GM19023 (cell line): ENCODE results near the gene RUVBL1.

Experiments
- ATAC-seq: cut with Tn5 transposase; IDR thresholded peaks from one replicate; pipeline ENCODE4 v1.9.1; 2021; ENCODE audit warnings: mild to moderate bottlenecking, moderate library complexity; ENCODE audit not compliant: unreplicated experiment

Gene RUVBL1

DNA sequence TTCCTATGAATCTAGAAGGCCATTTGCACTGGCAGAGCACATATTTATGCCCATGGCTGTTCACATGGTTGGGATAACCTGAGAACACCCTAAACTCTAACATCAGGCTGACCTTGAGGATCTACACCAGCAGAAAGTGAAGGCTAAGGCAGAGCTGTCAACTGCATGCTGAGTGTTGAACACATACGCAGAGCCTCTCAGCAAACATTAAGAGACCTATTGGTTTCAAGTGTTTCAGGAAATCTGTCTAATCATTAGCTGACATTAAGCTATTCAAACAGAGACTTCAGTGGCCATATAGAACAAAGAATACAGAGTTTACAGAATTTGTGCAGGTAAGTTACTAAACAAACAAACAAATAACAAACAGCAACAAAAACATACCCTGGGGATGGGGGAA, 87.5 kb downstream of the RUVBL1 start:
- no peak for ATAC-seq

DNA sequence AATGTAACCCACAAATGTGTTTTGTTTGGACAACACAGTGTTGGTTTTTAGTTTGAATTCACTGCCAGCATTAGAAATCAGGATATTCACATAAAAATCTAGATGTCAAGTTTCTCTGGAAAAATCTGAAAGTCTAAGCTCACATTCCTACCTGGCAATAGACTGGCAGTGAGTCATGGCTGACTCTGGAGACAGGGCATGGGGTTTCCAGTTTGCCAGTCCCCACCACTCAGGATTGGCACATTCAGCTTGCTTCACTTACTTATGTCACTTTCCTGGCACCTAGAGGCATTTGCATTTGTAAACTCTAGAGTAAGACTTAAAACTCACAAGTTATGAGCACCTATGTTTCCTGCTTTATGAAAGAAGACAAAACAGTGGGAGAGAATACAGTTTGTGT, 90.5 kb downstream of the RUVBL1 start:
- no peak for ATAC-seq
